SK-N-SH treated with all-trans-retinoic acid at 6 μM for 48 hours (cell line): Measurements from ENCODE around the gene CDH22.

Experiments used
- ATAC-seq: fragments of 200-7000 bp; cut with Tn5 transposase; 3 replicates; pipeline ENCODE4 v1.9.1; 2020; ENCODE audit warnings: mild to moderate bottlenecking, moderate library complexity
- ARNTL ChIP-seq: fragments of 450-650 bp; formaldehyde crosslinking; IDR thresholded peaks from 2 replicates; pipeline ENCODE4 v1.5.0; 2020; ENCODE audit warnings: low read depth, mild to moderate bottlenecking, moderate library complexity, borderline replicate concordance
- BACH2 ChIP-seq: fragments of 250-450 bp; sonication (Bioruptor Pico); IDR thresholded peaks from 2 replicates; pipeline ENCODE4 v1.9.0; 2021; ENCODE audit warnings: mild to moderate bottlenecking, borderline replicate concordance
- CSDC2 ChIP-seq: fragments of 250-450 bp; sonication (Bioruptor Pico); IDR thresholded peaks from 2 replicates; pipeline ENCODE4 v1.5.0; 2020; ENCODE audit warnings: mild to moderate bottlenecking, moderate library complexity
- ESRRG ChIP-seq: fragments of 250-450 bp; sonication (Bioruptor Pico); IDR thresholded peaks from 2 replicates; pipeline ENCODE4 v1.6.1; 2021; ENCODE audit warnings: mild to moderate bottlenecking
- GLIS3 ChIP-seq: fragments of 250-450 bp; sonication (Bioruptor Pico); IDR thresholded peaks from 2 replicates; pipeline ENCODE4 v1.5.0; 2020; ENCODE audit warnings: mild to moderate bottlenecking, moderate library complexity
- ISL1 ChIP-seq: fragments of 250-450 bp; sonication (Bioruptor Pico); IDR thresholded peaks from 2 replicates; pipeline ENCODE4 v2.1.2; 2022; ENCODE audit warnings: mild to moderate bottlenecking, moderate library complexity
- OSR1 ChIP-seq: fragments of 250-450 bp; sonication (Bioruptor Pico); IDR thresholded peaks from 2 replicates; pipeline ENCODE4 v1.8.0; 2022; ENCODE audit warnings: moderate library complexity, mild to moderate bottlenecking, inconsistent platforms
- PPARA ChIP-seq: fragments of 250-450 bp; sonication (Bioruptor Pico); IDR thresholded peaks from 2 replicates; pipeline ENCODE4 v1.5.0; 2020; ENCODE audit warnings: mild to moderate bottlenecking, borderline replicate concordance
- RARB ChIP-seq: fragments of 250-450 bp; sonication (Bioruptor Pico); IDR thresholded peaks from 2 replicates; pipeline ENCODE4 v1.8.0; 2021; ENCODE audit warnings: mild to moderate bottlenecking, moderate library complexity
- SNAI2 ChIP-seq: fragments of 250-450 bp; sonication (Bioruptor Pico); IDR thresholded peaks from 2 replicates; pipeline ENCODE4 v1.5.0; 2020; ENCODE audit warnings: mild to moderate bottlenecking, moderate library complexity
- TCF4 ChIP-seq: fragments of 250-450 bp; sonication (Bioruptor Pico); IDR thresholded peaks from 2 replicates; pipeline ENCODE4 v1.8.0; 2021; ENCODE audit warnings: mild to moderate bottlenecking, moderate library complexity, borderline replicate concordance
- TOX ChIP-seq: fragments of 250-450 bp; sonication (Bioruptor Pico); IDR thresholded peaks from 2 replicates; pipeline ENCODE4 v1.8.0; 2021; ENCODE audit warnings: mild to moderate bottlenecking, moderate library complexity, borderline replicate concordance
- ZC3H10 ChIP-seq: fragments of 250-450 bp; sonication (Bioruptor Pico); IDR thresholded peaks from 2 replicates; pipeline ENCODE4 v1.5.1; 2021; ENCODE audit warnings: mild to moderate bottlenecking, moderate library complexity
- ZFP3 ChIP-seq: fragments of 250-450 bp; sonication (Bioruptor Pico); IDR thresholded peaks from 2 replicates; pipeline ENCODE4 v1.5.0; 2020; ENCODE audit warnings: mild to moderate bottlenecking, moderate library complexity
- ZFP30 ChIP-seq: fragments of 450-650 bp; formaldehyde crosslinking; IDR thresholded peaks from 2 replicates; pipeline ENCODE4 v1.5.0; 2022; ENCODE audit warnings: mild to moderate bottlenecking, moderate library complexity
- ZNF565 ChIP-seq: fragments of 450-650 bp; formaldehyde crosslinking; conservative IDR thresholded peaks from 2 replicates; pipeline ENCODE4 v1.5.0; 2020; ENCODE audit warnings: low read depth, mild to moderate bottlenecking, moderate library complexity
- ZNF70 ChIP-seq: fragments of 450-650 bp; formaldehyde crosslinking; IDR thresholded peaks from 2 replicates; pipeline ENCODE4 v1.5.0; 2020; ENCODE audit warnings: mild to moderate bottlenecking, moderate library complexity
- ZNF8 ChIP-seq: fragments of 450-650 bp; formaldehyde crosslinking; IDR thresholded peaks from 2 replicates; pipeline ENCODE4 v1.5.0; 2020; ENCODE audit warnings: mild to moderate bottlenecking, moderate library complexity
- TF ChIP-seq, protein P1 (sequence below): fragments of 250-450 bp; sonication (Bioruptor Pico); IDR thresholded peaks from 2 replicates; pipeline ENCODE4 v1.8.0; 2020; ENCODE audit warnings: mild to moderate bottlenecking, moderate library complexity, borderline replicate concordance
- TF ChIP-seq, protein P2 (sequence below): fragments of 250-450 bp; sonication (Bioruptor Pico); IDR thresholded peaks from 2 replicates; pipeline ENCODE4 v1.5.1; 2021; ENCODE audit warnings: mild to moderate bottlenecking, moderate library complexity
- TF ChIP-seq, protein P3 (sequence below): fragments of 250-450 bp; sonication (Bioruptor Pico); IDR thresholded peaks from 2 replicates; pipeline ENCODE4 v1.5.0; 2020; ENCODE audit warnings: mild to moderate bottlenecking, moderate library complexity

CDH22 gene

DNA sequence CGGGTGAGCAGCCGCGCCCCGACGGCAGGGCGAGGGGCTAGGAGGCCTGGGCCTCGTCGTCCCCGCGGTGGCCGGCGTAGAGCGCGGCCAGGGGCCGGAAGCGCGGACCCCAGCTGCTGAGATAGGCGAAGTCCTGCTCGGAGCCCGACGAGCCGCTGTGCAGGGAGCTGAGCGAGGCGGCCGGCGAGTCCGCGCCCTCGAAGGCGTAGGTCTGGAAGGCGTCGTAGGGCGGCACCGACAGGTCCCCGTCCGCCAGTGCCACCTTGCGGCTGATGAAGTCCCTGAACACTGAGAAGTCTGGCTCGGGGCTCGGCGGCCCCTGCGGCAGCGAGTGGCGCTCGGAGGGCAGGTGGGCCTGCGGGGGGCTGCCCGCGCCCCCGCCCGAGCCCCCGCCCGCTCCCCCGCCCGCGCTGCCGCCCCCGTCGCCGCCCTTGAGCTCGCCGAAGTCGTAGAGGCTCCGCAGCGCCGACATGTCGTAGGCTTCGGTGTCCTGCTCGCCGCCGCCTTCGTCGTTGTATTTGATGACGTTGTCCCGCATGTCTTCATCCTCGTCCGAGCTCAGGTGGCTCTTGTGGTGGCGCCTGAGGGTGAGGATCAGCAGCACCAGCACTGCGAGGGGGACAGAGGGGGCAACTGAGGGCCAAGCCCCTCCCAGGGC is 133.7 kb downstream of the CDH22 start:
- peak; percentile 95 for ATAC-seq
- TF ChIP-seq ESRRG (CRISPR knock-in tag) (no peak), ISL1 (CRISPR knock-in tag) (no peak), TCF4 (CRISPR knock-in tag) (no peak), CSDC2 (CRISPR knock-in tag) (no peak), ZFP3 (CRISPR knock-in tag) (no peak), OSR1 (no peak), ZNF70 (no peak), PPARA (no peak), ZNF565 (CRISPR knock-in tag) (no peak)
- TF ChIP-seq, protein P1, sequence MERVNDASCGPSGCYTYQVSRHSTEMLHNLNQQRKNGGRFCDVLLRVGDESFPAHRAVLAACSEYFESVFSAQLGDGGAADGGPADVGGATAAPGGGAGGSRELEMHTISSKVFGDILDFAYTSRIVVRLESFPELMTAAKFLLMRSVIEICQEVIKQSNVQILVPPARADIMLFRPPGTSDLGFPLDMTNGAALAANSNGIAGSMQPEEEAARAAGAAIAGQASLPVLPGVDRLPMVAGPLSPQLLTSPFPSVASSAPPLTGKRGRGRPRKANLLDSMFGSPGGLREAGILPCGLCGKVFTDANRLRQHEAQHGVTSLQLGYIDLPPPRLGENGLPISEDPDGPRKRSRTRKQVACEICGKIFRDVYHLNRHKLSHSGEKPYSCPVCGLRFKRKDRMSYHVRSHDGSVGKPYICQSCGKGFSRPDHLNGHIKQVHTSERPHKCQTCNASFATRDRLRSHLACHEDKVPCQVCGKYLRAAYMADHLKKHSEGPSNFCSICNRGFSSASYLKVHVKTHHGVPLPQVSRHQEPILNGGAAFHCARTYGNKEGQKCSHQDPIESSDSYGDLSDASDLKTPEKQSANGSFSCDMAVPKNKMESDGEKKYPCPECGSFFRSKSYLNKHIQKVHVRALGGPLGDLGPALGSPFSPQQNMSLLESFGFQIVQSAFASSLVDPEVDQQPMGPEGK = no peak

DNA sequence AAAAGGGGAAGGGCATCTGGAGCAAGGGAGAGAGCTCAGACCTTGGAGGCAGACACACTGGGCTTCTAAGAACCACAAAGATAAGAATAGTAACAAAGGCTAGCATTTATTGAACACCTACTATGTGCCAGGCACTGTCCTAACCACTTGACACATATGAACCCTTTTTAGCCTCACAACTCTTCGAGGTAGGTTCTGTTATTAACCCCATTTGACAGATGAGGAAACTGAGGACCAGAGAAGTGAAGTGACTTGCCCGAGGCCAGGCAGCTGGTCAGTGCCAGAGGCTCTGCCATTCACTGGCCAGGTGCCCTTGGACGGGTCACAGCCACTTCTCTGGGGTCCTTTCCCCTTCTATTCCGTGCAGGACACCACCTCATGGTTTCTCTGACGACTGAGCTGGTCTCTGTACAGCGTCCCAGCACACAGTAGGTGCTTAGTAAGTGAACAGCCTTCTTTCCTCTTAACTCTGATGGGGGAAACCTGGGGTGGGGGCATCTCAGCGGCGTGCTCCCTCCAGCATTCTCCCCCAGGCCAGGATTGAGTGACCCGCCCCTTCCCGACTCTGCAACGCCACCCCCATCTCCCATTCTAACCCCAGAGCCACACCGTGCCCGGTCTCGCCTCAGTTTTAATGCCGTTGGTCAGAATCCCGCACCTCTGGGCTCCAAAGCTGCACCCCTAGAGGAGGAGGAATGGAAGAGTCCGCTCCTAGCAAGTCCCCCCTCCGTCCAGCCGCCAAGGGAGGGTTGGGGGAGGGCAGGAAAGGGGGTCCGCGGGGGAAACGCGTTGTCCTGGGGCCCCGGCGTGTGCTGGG is 134.4 kb downstream of the CDH22 start:
- TF ChIP-seq CSDC2 (CRISPR knock-in tag) = no peak
- no peak for TF ChIP-seq ISL1 (CRISPR knock-in tag)
- TF ChIP-seq ZFP30 (CRISPR knock-in tag) = no peak
- no peak for TF ChIP-seq TOX
- no peak for TF ChIP-seq PPARA
- TF ChIP-seq RARB (CRISPR knock-in tag) = no peak
- no peak for ATAC-seq

DNA sequence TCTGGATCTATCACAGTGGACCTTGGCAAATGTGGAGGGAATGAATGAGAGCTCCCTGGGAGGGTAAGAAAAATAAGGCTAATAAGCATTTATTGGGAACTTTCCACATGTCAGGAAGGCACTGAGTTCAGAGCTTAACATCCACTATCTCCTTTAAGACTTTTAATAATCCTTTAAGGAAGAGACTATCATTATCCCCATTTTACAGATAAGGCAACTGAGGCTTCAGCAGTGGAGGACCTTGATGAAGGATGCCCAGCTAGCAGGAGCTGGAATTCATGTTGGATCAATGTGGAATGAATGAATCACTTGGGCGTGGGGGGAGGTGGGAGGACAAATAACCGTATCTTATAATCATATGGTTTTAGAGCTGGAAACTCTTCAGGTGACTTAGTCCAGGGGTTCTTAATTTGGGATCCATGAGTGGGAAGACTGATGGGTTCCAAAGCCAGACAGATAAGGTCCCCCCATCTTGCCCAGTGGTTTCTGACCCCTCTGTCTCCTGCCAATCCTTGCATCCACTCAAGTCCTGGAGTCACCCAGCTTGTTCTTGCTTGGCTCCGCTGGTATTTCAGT is 135.2 kb downstream of the CDH22 start:
- ATAC-seq = no peak
- TF ChIP-seq, protein P2, sequence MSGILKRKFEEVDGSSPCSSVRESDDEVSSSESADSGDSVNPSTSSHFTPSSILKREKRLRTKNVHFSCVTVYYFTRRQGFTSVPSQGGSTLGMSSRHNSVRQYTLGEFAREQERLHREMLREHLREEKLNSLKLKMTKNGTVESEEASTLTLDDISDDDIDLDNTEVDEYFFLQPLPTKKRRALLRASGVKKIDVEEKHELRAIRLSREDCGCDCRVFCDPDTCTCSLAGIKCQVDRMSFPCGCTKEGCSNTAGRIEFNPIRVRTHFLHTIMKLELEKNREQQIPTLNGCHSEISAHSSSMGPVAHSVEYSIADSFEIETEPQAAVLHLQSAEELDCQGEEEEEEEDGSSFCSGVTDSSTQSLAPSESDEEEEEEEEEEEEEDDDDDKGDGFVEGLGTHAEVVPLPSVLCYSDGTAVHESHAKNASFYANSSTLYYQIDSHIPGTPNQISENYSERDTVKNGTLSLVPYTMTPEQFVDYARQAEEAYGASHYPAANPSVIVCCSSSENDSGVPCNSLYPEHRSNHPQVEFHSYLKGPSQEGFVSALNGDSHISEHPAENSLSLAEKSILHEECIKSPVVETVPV (CRISPR knock-in tag) = no peak
- TF ChIP-seq ZC3H10 (CRISPR knock-in tag) = no peak
- TF ChIP-seq ZNF565 (CRISPR knock-in tag) = no peak
- TF ChIP-seq PPARA = no peak

DNA sequence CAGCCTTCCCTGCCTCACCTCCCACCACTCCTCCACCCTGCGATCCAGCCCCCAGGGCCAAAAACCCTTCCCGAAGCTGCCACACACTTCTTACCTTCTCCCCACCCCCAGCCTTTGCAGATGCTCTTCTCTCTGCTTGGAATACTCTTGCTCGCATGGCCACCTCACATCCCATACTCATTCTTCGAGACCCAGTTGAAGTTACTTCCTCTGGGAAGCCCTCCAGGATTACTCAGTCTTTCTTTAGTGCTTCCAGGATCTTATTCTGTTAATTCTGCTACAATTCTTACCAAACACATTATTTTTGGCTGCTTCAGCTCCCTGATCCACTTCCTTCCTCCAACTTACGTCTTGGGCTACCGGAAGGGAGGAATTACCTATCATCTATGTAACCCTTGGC is 135.8 kb downstream of the CDH22 start:
- TF ChIP-seq TCF4 (CRISPR knock-in tag) (no peak), GLIS3 (CRISPR knock-in tag) (no peak)
- ATAC-seq = no peak

DNA sequence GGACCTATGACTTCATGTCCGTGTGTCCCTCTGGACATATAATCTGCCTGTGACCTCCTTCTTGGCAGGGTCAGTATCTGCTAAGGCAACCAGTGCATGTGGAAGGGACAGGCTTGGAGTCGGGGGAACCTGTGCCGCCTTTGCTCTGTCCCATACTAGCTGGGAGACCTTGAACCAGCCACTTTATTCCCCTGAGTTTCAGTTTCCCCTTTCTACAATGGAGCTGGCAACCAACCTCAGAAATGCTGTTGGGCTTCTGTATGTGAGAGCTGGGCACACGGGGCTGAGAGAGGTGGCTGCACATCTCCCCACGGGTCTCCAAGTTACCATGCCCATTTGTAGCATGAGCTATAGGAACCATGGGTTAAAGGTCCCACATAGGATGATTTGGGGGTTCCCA is 136.4 kb downstream of the CDH22 start:
- TF ChIP-seq, protein P2 (CRISPR knock-in tag) = no peak
- TF ChIP-seq BACH2 (no peak), ZNF565 (CRISPR knock-in tag) (no peak), SNAI2 (CRISPR knock-in tag) (no peak), ZFP30 (CRISPR knock-in tag) (no peak), ZNF8 (CRISPR knock-in tag) (no peak), ZNF70 (no peak), OSR1 (no peak), TOX (no peak), ZFP3 (CRISPR knock-in tag) (no peak), PPARA (no peak), GLIS3 (CRISPR knock-in tag) (no peak), ARNTL (CRISPR knock-in tag) (no peak), CSDC2 (CRISPR knock-in tag) (no peak), ESRRG (CRISPR knock-in tag) (no peak), TCF4 (CRISPR knock-in tag) (no peak)
- TF ChIP-seq, protein P3, sequence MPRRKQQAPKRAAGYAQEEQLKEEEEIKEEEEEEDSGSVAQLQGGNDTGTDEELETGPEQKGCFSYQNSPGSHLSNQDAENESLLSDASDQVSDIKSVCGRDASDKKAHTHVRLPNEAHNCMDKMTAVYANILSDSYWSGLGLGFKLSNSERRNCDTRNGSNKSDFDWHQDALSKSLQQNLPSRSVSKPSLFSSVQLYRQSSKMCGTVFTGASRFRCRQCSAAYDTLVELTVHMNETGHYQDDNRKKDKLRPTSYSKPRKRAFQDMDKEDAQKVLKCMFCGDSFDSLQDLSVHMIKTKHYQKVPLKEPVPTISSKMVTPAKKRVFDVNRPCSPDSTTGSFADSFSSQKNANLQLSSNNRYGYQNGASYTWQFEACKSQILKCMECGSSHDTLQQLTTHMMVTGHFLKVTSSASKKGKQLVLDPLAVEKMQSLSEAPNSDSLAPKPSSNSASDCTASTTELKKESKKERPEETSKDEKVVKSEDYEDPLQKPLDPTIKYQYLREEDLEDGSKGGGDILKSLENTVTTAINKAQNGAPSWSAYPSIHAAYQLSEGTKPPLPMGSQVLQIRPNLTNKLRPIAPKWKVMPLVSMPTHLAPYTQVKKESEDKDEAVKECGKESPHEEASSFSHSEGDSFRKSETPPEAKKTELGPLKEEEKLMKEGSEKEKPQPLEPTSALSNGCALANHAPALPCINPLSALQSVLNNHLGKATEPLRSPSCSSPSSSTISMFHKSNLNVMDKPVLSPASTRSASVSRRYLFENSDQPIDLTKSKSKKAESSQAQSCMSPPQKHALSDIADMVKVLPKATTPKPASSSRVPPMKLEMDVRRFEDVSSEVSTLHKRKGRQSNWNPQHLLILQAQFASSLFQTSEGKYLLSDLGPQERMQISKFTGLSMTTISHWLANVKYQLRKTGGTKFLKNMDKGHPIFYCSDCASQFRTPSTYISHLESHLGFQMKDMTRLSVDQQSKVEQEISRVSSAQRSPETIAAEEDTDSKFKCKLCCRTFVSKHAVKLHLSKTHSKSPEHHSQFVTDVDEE (CRISPR knock-in tag) = no peak
- TF ChIP-seq, protein P1 = no peak
- TF ChIP-seq, all 23 proteins: peak for 0
- ATAC-seq = no peak
